HepG2 (cell line): ENCODE results near the gene FGD6. TPM values are rescaled to one million over a fixed set of nuclear protein-coding genes. Genes with fewer than 3 reads are reported as not detected.

ENCODE experiments used
- ATAC-seq: fragments of 200-7000 bp; cut with Tn5 transposase; 3 replicates; pipeline ENCODE4 v1.9.1; 2020; ENCODE audit warnings: mild to moderate bottlenecking, moderate library complexity
- BruUV-seq: library from RNA; stranded (reverse); fragments of 400-500 nt; replicated peaks from 2 replicates; lab custom pipeline; 2021; lab: Mats Ljungman, UMichigan
- CTCF ChIA-PET: fragments of 300-600 bp; formaldehyde crosslinking; extraction: SDS; loops from one replicate; lab custom pipeline; 2021; ENCODE audit warnings: low total read pairs, inconsistent platforms, low intra/inter-chr PET ratio; lab: Yijun Ruan, JAX
- POLR2A ChIA-PET: fragments of 350-600 bp; sonication (Branson Sonifier 250); formaldehyde crosslinking; loops from one replicate; lab custom pipeline; 2020; ENCODE audit warnings: antibody characterized with exemption, inconsistent platforms; lab: Yijun Ruan, JAX
- DNase-seq: peaks from one replicate; pipeline ENCODE4 v3.0.0-alpha.2; 2015; ENCODE audit warnings: low spot score
- FAIRE-seq: peaks from 3 replicates; lab custom pipeline; 2011; peaks lifted over from hg19 to GRCh38; lab: Jason Lieb, UNC
- H2AFZ ChIP-seq: one replicate; pipeline ENCODE4 v1.6.1; 2011; ENCODE audit warnings: low read length, inconsistent platforms
- H3K27ac ChIP-seq: fragments of 300-600 bp; 3 replicates; pipeline ENCODE4 v1.8.0; 2011; ENCODE audit warnings: mixed run types, mild to moderate bottlenecking, mixed read lengths, low read length, inconsistent platforms; ENCODE audit not compliant: insufficient read depth; ENCODE audit errors: extremely low read length
- H3K27me3 ChIP-seq, 2 experiments: fragments of 200-600 bp in 1 of 2; 2 replicates in 1 of 2; 3 replicates in 1 of 2; pipeline versions ENCODE4 v1.6.0 to v1.8.0; 2011; ENCODE audit warnings: low read length in 2 of 2, mild to moderate bottlenecking in 2 of 2, moderate library complexity in 2 of 2, inconsistent platforms in 1 of 2; ENCODE audit not compliant: insufficient read depth in 2 of 2, control insufficient read depth in 1 of 2
- H3K36me3 ChIP-seq, 2 experiments: fragments of 200-600 bp in 1 of 2; replicated peaks in 1 of 2; 2 replicates in 1 of 2; 3 replicates in 1 of 2; pipeline versions ENCODE4 v1.5.1 to v1.8.0; 2011; ENCODE audit warnings: low read length in 2 of 2, inconsistent platforms in 1 of 2; ENCODE audit not compliant: insufficient read depth in 2 of 2, control insufficient read depth in 1 of 2
- H3K4me1 ChIP-seq: 2 replicates; pipeline ENCODE4 v1.5.1; 2012; ENCODE audit warnings: low read length, inconsistent platforms; ENCODE audit not compliant: insufficient read depth
- H3K4me2 ChIP-seq: 2 replicates; pipeline ENCODE4 v1.6.0; 2011; ENCODE audit warnings: low read depth, low read length, inconsistent platforms
- H3K4me3 ChIP-seq, 3 experiments: fragments of 200-600 bp in 1 of 3; sonication (generic), shearing (Covaris generic) in 1 of 3; replicated peaks in 1 of 3; 2 replicates each; pipeline ENCODE4 v1.5.1; 2011 to 2016; ENCODE audit warnings: low read length in 3 of 3, inconsistent platforms in 2 of 3, low read depth in 2 of 3, mild to moderate bottlenecking in 2 of 3, control low read depth in 1 of 3, mixed read lengths in 1 of 3; ENCODE audit not compliant: insufficient read depth in 1 of 3
- H3K79me2 ChIP-seq: one replicate; pipeline ENCODE4 v1.6.1; 2011; ENCODE audit warnings: low read length, inconsistent platforms; ENCODE audit not compliant: insufficient read depth
- H3K9ac ChIP-seq: 2 replicates; pipeline ENCODE4 v1.6.0; 2011; ENCODE audit warnings: mild to moderate bottlenecking, low read depth, low read length, inconsistent platforms; ENCODE audit not compliant: insufficient read depth
- H3K9me3 ChIP-seq: 2 replicates; pipeline ENCODE4 v1.5.1; 2012; ENCODE audit warnings: mild to moderate bottlenecking, low read length
- H4K20me1 ChIP-seq: 2 replicates; pipeline ENCODE4 v1.6.0; 2011; ENCODE audit warnings: inconsistent platforms, mild to moderate bottlenecking, low read length, moderate library complexity; ENCODE audit not compliant: insufficient read depth
- ARID2 ChIP-seq: sonication (generic); formaldehyde crosslinking; IDR thresholded peaks from 2 replicates; pipeline ENCODE4 v1.8.1; 2022; ENCODE audit warnings: mild to moderate bottlenecking, missing genetic modification reagents, borderline replicate concordance
- ARNTL ChIP-seq: sonication (generic); formaldehyde crosslinking; IDR thresholded peaks from 2 replicates; pipeline ENCODE4 v1.4.0; 2020; ENCODE audit warnings: mild to moderate bottlenecking, missing genetic modification reagents
- KLF11 ChIP-seq: IDR thresholded peaks from 2 replicates; pipeline ENCODE4 v1.6.1; 2016; ENCODE audit warnings: missing compliant biosample characterization
- MEIS2 ChIP-seq: sonication (generic); formaldehyde crosslinking; IDR thresholded peaks from 2 replicates; pipeline ENCODE4 v1.9.0; 2021; ENCODE audit warnings: mild to moderate bottlenecking, missing genetic modification reagents
- NFE2L1 ChIP-seq: sonication (generic); formaldehyde crosslinking; IDR thresholded peaks from 2 replicates; pipeline ENCODE4 v1.4.0; 2020; ENCODE audit warnings: missing genetic modification reagents, mild to moderate bottlenecking, borderline replicate concordance
- RXRA ChIP-seq: sonication (generic); formaldehyde crosslinking; IDR thresholded peaks from 2 replicates; pipeline ENCODE4 v1.5.1; 2020; ENCODE audit warnings: missing genetic modification reagents
- SRSF9 ChIP-seq: fragments of 200-400 bp; formaldehyde crosslinking; IDR thresholded peaks from 2 replicates; pipeline ENCODE4 v1.6.1; 2018; ENCODE audit warnings: borderline replicate concordance, mild to moderate bottlenecking, low read depth, low read length; ENCODE audit not compliant: insufficient read depth, poor library complexity, severe bottlenecking
- SUZ12 ChIP-seq: fragments of 150-350 bp; IDR thresholded peaks from 2 replicates; pipeline ENCODE4 v1.6.1; 2014; ENCODE audit warnings: low read depth, low read length
- TCF12 ChIP-seq, 2 experiments: fragments of 450-650 bp in 1 of 2; sonication (generic) in 1 of 2; formaldehyde crosslinking in 1 of 2; IDR thresholded peaks; 2 replicates each; pipeline versions ENCODE4 v1.6.1 to v1.8.0; 2017 to 2022; ENCODE audit warnings: antibody characterized with exemption in 1 of 2, mild to moderate bottlenecking in 1 of 2, missing genetic modification reagents in 1 of 2, moderate library complexity in 1 of 2
- XBP1 ChIP-seq: sonication (generic); formaldehyde crosslinking; IDR thresholded peaks from 2 replicates; pipeline ENCODE4 v1.5.0; 2020; ENCODE audit warnings: missing genetic modification reagents
- ZFP90 ChIP-seq: sonication (generic); formaldehyde crosslinking; IDR thresholded peaks from 2 replicates; pipeline ENCODE4 v1.8.0; 2022; ENCODE audit warnings: missing genetic modification reagents, mild to moderate bottlenecking, inconsistent platforms, borderline replicate concordance
- ZNF33A ChIP-seq: sonication (generic); formaldehyde crosslinking; IDR thresholded peaks from 2 replicates; pipeline ENCODE4 v1.5.1; 2020; ENCODE audit warnings: missing genetic modification reagents, mild to moderate bottlenecking, moderate library complexity, borderline replicate concordance
- in situ Hi-C: cut with HindIII; loops from 2 replicates; pipeline ENCODE4 v1.10.0; 2017; ENCODE audit warnings: low pct_unique_long_range_greater_than_20kb; ENCODE audit not compliant: extremely low pct_ligation_motif_present
- intact Hi-C: fragments of 100-400 bp; cut with micrococcal nuclease; formaldehyde crosslinking; loops from one replicate; pipeline ENCODE4 v1.10.0; 2022; ENCODE audit not compliant: unreplicated experiment
- polyA plus RNA-seq, 8 experiments: library from polyadenylated mRNA; depleted of rRNA in 3 of 8; stranded (reverse) in 7 of 8; unstranded in 1 of 8; fragments of >200 nt; fragmentation: Illumina TruSeq in 4 of 8; extraction: Trizol in 4 of 8; gene quantifications; 2 replicates each; pipeline versions ENCODE4 v1.2.1 to v1.2.3, GENCODE V29; 2011 to 2016; ENCODE audit warnings: low read depth in 4 of 8, missing spikeins in 1 of 8, mixed read lengths in 1 of 8; ENCODE audit not compliant: insufficient read depth in 1 of 8
- total RNA-seq, 5 experiments: library from RNA; depleted of rRNA; stranded (reverse); fragments of >200 nt; fragmentation: Illumina TruSeq; extraction: Trizol; gene quantifications; 2 replicates each; pipeline ENCODE4 v1.2.3, GENCODE V29; 2016; ENCODE audit warnings: low read depth in 1 of 5
- TF ChIP-seq, protein P1 (sequence below): sonication (generic); formaldehyde crosslinking; IDR thresholded peaks from 2 replicates; pipeline ENCODE4 v1.8.0; 2022; ENCODE audit warnings: missing genetic modification reagents, mild to moderate bottlenecking, moderate library complexity, borderline replicate concordance
- TF ChIP-seq, protein P2 (sequence below): sonication (generic); formaldehyde crosslinking; IDR thresholded peaks from 2 replicates; pipeline ENCODE4 v1.9.0; 2021; ENCODE audit warnings: missing genetic modification reagents, borderline replicate concordance

FGD6 gene
- total and polyA plus RNA-seq, 2 of the 13 experiments (the other 11 are each of a cell fraction or from before 2014, with no cell fraction given): 2.2 to 4.3 TPM

DNA sequence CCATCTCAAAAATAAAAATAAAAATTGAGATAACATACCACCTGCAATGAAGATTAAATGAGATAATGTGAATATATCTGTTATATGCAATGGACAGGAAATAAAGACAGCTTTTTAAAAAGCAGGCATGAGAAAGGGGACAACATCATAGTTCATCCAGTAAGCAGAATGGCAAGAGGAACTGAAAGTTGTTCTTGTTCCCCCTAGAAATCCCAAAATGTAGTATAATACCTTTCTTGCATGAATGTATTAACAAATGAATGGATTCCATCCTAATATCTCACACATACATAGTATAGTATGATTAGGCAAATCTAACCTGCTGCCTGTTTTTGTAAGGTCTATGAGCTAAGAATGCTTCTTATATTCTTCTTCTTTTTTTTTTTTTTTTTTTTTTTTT is 31.4 kb downstream of the FGD6 start:
- Histone ChIP-seq H3K27me3 (no peaks in the 10 kb centered on the region), H3K9ac (no peak overlapping the region), H3K4me2 (no peak overlapping the region), H4K20me1 (no peaks in the 10 kb centered on the region), H3K27ac (no peak overlapping the region), H3K4me3 (no peak overlapping the region), H3K79me2 (peaks cover 2% of the 10 kb centered on the region), H2AFZ (no peak overlapping the region), H3K36me3 (no peaks in the 10 kb centered on the region), H3K4me1 (0 out of 2 replicates have a peak, but pooled peaks cover under 1% of the 10 kb centered on the region), H3K9me3 (no peaks in the 10 kb centered on the region)
- no peak for FAIRE-seq
- CTCF ChIA-PET: no interaction called here
- in situ Hi-C loops: no loop called here
- POLR2A ChIA-PET: no interaction called here
- intact Hi-C loops: no loop called here
- no peak for DNase-seq
- no peak for ATAC-seq
- TF ChIP-seq XBP1 (CRISPR knock-in tag) (no peak), SRSF9 (no peak), MEIS2 (CRISPR knock-in tag) (no peak), NFE2L1 (no peak), KLF11 (CRISPR knock-in tag) (no peak), TCF12 (IDR thresholded peaks at IDR 0.05) (no peak), TCF12 (CRISPR knock-in tag; IDR thresholded peaks at IDR 0.05) (no peak), ZNF33A (no peak), ARID2 (CRISPR knock-in tag) (no peak), RXRA (no peak), ZFP90 (CRISPR knock-in tag) (no peak), ARNTL (no peak), SUZ12 (no peak)
- TF ChIP-seq, protein P1, sequence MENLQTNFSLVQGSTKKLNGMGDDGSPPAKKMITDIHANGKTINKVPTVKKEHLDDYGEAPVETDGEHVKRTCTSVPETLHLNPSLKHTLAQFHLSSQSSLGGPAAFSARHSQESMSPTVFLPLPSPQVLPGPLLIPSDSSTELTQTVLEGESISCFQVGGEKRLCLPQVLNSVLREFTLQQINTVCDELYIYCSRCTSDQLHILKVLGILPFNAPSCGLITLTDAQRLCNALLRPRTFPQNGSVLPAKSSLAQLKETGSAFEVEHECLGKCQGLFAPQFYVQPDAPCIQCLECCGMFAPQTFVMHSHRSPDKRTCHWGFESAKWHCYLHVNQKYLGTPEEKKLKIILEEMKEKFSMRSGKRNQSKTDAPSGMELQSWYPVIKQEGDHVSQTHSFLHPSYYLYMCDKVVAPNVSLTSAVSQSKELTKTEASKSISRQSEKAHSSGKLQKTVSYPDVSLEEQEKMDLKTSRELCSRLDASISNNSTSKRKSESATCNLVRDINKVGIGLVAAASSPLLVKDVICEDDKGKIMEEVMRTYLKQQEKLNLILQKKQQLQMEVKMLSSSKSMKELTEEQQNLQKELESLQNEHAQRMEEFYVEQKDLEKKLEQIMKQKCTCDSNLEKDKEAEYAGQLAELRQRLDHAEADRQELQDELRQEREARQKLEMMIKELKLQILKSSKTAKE (CRISPR knock-in tag): no peak
- TF ChIP-seq, protein P2, sequence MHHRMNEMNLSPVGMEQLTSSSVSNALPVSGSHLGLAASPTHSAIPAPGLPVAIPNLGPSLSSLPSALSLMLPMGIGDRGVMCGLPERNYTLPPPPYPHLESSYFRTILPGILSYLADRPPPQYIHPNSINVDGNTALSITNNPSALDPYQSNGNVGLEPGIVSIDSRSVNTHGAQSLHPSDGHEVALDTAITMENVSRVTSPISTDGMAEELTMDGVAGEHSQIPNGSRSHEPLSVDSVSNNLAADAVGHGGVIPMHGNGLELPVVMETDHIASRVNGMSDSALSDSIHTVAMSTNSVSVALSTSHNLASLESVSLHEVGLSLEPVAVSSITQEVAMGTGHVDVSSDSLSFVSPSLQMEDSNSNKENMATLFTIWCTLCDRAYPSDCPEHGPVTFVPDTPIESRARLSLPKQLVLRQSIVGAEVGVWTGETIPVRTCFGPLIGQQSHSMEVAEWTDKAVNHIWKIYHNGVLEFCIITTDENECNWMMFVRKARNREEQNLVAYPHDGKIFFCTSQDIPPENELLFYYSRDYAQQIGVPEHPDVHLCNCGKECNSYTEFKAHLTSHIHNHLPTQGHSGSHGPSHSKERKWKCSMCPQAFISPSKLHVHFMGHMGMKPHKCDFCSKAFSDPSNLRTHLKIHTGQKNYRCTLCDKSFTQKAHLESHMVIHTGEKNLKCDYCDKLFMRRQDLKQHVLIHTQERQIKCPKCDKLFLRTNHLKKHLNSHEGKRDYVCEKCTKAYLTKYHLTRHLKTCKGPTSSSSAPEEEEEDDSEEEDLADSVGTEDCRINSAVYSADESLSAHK (CRISPR knock-in tag): no peak
- BruUV-seq: no TSS peak
